Measurements from ENCODE around the gene P3H1.
"Not testable (repeated sequence)": the region's sequence is repeated elsewhere in the genome, so short reads cannot be mapped to it uniquely, and the experiment has no call there.

Gene P3H1, protein sequence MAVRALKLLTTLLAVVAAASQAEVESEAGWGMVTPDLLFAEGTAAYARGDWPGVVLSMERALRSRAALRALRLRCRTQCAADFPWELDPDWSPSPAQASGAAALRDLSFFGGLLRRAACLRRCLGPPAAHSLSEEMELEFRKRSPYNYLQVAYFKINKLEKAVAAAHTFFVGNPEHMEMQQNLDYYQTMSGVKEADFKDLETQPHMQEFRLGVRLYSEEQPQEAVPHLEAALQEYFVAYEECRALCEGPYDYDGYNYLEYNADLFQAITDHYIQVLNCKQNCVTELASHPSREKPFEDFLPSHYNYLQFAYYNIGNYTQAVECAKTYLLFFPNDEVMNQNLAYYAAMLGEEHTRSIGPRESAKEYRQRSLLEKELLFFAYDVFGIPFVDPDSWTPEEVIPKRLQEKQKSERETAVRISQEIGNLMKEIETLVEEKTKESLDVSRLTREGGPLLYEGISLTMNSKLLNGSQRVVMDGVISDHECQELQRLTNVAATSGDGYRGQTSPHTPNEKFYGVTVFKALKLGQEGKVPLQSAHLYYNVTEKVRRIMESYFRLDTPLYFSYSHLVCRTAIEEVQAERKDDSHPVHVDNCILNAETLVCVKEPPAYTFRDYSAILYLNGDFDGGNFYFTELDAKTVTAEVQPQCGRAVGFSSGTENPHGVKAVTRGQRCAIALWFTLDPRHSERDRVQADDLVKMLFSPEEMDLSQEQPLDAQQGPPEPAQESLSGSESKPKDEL

DNA sequence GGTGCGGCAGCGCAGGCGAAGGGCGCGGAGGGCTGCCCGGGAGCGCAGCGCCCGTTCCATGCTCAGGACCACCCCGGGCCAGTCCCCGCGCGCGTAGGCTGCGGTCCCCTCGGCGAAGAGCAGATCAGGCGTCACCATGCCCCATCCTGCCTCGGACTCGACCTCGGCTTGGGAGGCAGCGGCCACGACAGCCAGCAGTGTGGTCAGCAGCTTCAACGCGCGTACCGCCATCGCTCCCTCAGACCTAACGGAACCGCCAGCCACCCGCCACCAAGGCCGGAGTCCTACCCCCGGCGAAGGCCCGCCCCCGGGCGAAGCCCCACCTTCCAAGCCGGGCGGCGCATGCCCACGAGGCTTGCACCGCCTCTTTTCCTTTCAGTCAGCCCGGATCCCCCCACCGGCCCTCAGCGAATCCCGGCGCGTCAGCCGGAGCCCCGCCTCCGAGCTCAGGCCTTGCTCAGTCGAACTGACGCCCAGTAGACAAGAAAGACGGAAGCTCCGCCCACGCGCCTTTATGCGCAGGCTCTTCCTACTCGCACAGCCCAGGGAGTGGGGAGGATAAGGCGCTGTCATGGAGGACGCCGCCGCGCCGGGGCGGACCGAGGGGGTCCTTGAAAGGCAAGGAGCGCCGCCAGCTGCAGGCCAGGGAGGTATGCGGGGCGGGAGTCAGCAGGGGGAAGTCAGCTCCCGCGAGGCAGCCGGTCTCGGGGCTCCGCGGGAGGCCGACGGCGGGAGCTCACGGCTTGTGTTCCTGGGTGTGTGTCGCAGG, at the start of gene P3H1, which contains the start of gene C1orf50:
P3H1 (minus strand) TSS at position 288 of the 769 bp plus-strand sequence; CDS start at position 231, 57 bp downstream.
C1orf50 (plus strand) TSS at position 509 of the 769 bp plus-strand sequence; CDS start at position 572, 63 bp downstream.
- peak within 1 kb of the TSS; percentile 100 for H3K4me3 ChIP-seq (ENCODE audit: low read depth, low read length)
- DNase-seq (ENCODE audit: low read depth, low spot score), result peak; percentile 89
- ChIA-PET CTCF (interaction anchor here (0.8 to 4.7 kb wide), 12 partner anchors 10 to 619 kb away, joined by 3 to 59 read pairs (median 4); partner anchors contain the start of genes CLDN19 and ZNF691), POLR2A (interaction anchor here (0.6 to 2.0 kb wide), 13 partner anchors 11 to 1270 kb away, joined by 3 to 9 read pairs (median 4); partner anchors contain the start of genes ERMAP, SVBP, TMEM269 and ZNF691)
- TF ChIP-seq, protein P1, sequence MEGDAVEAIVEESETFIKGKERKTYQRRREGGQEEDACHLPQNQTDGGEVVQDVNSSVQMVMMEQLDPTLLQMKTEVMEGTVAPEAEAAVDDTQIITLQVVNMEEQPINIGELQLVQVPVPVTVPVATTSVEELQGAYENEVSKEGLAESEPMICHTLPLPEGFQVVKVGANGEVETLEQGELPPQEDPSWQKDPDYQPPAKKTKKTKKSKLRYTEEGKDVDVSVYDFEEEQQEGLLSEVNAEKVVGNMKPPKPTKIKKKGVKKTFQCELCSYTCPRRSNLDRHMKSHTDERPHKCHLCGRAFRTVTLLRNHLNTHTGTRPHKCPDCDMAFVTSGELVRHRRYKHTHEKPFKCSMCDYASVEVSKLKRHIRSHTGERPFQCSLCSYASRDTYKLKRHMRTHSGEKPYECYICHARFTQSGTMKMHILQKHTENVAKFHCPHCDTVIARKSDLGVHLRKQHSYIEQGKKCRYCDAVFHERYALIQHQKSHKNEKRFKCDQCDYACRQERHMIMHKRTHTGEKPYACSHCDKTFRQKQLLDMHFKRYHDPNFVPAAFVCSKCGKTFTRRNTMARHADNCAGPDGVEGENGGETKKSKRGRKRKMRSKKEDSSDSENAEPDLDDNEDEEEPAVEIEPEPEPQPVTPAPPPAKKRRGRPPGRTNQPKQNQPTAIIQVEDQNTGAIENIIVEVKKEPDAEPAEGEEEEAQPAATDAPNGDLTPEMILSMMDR (IDR thresholded peaks at IDR 0.05; ENCODE audit: insufficient read depth, low read length, missing control alignments), result no peak

DNA sequence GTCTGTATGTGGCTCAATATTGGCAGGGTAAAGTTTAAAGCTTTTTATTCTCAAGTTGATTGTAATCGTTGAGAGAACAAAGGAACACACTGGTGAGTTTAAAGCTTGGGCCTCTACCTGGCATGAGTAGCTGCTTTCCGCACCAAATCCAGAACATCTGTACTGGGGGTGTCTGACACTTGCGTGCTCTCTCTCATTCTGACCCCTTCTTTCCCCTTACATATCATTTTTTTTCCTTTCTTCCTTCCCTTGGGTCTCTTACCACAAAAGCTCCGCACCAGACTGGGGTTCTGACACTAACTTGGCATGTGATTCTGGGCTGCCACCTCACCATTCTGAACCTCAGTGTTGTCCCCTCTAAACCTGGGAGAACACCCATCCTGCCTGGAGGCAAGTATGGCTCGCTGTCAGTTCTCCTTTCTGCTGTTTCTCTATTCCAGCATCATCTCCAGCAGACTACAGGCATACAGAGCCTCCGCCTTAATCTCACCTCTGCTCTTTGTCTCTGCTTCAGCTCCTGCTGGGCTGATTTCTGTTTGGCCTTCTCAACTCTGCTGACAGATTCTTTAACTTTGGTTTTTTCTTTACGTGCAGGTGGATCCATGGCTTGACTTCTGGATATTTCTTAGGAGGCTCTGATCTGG, 49.2 kb upstream of the P3H1 start:
- ChIA-PET POLR2A (no interaction called here), CTCF (interaction anchor here (1.4 to 3.8 kb wide), 2 partner anchors 30 to 38 kb away, joined by 4 to 16 read pairs; partner anchors contain the start of gene ZNF691)
- no peak for DNase-seq (ENCODE audit: low read depth, low spot score)
- peak overlapping the region; percentile 87 for H3K4me3 ChIP-seq (ENCODE audit: low read depth, low read length)
- TF ChIP-seq, protein P1 (IDR thresholded peaks at IDR 0.05; ENCODE audit: insufficient read depth, low read length, missing control alignments), result no peak

DNA sequence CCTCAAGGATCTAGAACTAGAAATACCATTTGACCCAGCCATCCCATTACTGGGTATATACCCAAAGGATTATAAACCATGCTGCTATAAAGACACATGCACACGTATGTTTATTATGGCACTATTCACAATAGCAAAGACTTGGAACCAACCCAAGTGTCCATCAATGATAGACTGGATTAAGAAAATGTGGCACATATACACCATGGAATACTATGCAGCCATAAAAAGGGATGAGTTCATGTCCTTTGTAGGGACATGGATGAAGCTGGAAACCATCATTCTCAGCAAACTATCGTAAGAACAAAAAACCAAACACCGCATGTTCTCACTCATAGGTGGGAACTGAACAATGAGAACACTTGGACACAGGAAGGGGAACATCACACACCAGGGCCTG, 48.0 kb upstream of the P3H1 start:
- CTCF ChIA-PET; H3K4me3 ChIP-seq (ENCODE audit: low read depth, low read length); POLR2A ChIA-PET; DNase-seq (ENCODE audit: low read depth, low spot score): not testable (repeated sequence)

DNA sequence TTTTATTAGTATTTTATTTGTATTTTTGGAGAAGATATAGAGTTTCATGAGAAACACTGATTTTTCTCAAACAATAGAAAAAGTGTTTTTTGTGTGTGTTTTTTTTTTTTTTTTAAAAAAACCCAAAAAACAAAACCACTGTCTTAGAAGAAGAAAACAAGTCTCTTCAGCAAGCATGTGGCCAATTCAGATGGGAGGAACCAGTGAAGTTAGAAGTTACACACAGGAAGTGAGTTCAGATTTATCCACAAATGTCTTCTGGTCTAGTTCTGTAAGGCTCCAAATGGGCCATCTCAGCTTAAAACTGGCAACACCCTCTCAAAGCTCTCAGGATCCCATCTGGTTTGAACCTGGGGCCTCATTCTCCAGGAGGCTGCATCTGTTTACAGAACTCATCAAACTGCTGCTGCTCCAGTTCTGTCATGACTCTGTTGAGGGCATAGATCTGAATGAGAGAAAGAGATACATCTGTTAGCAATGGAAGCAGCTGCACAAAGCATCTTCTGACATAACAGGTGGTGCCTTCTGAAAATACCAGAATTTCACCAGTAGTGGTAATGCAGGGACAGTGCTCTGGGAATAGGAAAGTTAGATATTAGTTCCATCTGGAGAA, 40.3 kb upstream of the P3H1 start:
- POLR2A ChIA-PET, result no interaction called here
- H3K4me3 ChIP-seq (ENCODE audit: low read depth, low read length), result no peak overlapping the region
- CTCF ChIA-PET, result interaction anchor here (1.8 kb wide), 1 partner anchor 10 kb away, joined by 5 read pairs; the partner anchor contains the start of genes ERMAP and SVBP
- TF ChIP-seq, protein P1 (IDR thresholded peaks at IDR 0.05; ENCODE audit: insufficient read depth, low read length, missing control alignments), result no peak
- DNase-seq (ENCODE audit: low read depth, low spot score), result no peak

DNA sequence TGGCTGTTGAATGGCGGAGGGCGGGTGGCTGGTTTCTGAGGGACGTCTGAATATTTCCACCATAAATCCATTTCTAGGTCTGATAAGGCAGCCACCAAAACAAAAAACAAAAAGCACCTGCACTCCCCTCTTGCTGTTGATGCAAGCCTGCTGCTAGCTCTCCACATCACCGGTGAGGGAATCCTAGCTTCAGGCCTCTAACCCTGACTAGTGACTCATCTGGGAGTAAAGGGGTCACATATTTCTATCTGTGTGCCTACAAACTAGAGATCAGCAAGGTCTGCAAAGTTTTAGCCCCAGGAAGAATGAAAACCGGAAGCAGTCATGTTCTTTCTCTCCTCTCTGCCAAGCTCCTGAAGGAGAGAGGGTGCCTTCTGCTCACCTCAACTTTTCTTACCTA, 39.8 kb upstream of the P3H1 start:
- no peak for DNase-seq (ENCODE audit: low read depth, low spot score)
- TF ChIP-seq, protein P1 (IDR thresholded peaks at IDR 0.05; ENCODE audit: insufficient read depth, low read length, missing control alignments), result no peak
- H3K4me3 ChIP-seq (ENCODE audit: low read depth, low read length), result no peak overlapping the region
- CTCF ChIA-PET, result no interaction called here
- POLR2A ChIA-PET, result no interaction called here

DNA sequence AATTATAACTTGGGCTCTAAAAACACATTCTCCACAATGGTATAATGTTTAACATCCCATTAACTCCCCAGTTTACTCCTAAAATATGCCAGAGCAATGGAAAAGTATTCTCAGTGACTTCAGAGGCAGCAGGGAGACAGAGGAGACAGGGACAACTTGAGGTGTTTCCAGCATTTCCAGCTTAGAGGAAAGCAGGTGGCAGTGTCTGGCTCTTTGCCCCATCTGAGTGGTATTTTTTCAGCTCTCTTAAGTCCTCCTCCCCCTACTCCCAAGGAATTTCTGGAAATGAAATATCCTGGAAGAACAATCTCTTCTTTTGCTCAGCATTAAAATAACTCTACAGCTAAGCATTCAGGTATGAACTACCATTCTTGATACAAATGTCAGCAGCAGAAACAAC, 39.3 kb upstream of the P3H1 start:
- no peak overlapping the region for H3K4me3 ChIP-seq (ENCODE audit: low read depth, low read length)
- TF ChIP-seq, protein P1 (IDR thresholded peaks at IDR 0.05; ENCODE audit: insufficient read depth, low read length, missing control alignments), result no peak
- CTCF ChIA-PET, result no interaction called here
- DNase-seq (ENCODE audit: low read depth, low spot score), result no peak
- POLR2A ChIA-PET, result no interaction called here

Measured in AG04449 (cell line).